Stimulated activated CD4-positive, alpha-beta T cell treated with anti-CD3 and anti-CD28 coated beads, Interleukin-4, amount 100 ng/mL, for 24 hours (primary cell): ENCODE results near the gene AQR.
"Not testable (repeated sequence)": the region's sequence is repeated elsewhere in the genome, so short reads cannot be mapped to it uniquely, and the experiment has no call there.

Source experiments
- DNase-seq: peaks from one replicate; pipeline ENCODE4 v3.0.0-alpha.2; 2020

The AQR gene

DNA sequence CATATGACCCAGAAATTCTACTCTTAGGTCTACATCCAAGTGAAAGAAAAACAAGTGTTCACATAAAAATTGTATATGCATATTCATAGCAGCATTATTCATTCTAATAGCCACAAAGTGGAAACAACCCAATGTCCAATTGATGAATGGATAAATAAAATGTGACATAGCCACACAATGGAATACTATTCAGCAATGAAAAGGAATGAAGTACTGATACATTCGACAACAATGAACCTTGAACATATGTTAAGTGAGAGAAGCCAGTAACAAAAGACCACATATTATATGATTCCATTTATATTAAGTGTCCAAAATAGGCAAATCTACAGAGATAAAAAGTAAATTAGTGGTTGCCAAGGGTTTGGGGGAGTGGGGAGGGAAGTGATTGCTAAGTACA lies 104.0 kb downstream of the AQR start:
- no peak for DNase-seq

DNA sequence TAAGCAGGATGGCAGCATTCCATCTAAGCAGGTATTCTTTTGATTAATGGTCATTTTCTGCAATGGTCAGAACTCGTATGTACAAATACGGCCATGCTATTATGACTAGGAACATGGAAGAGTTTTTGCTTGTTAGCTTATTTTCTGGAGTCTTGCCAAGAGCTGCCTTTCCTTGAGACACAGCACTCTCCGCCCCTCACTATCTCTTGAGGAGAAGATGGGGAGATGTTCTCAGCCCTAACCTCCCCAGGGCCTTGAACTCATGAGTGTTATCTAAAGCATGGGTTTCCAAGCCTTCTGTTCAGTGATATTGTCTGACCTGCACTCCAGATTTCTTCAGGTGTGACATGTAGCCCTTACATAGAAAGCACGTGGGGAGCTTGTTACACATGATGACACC lies 108.3 kb downstream of the AQR start:
- DNase-seq, result no peak

DNA sequence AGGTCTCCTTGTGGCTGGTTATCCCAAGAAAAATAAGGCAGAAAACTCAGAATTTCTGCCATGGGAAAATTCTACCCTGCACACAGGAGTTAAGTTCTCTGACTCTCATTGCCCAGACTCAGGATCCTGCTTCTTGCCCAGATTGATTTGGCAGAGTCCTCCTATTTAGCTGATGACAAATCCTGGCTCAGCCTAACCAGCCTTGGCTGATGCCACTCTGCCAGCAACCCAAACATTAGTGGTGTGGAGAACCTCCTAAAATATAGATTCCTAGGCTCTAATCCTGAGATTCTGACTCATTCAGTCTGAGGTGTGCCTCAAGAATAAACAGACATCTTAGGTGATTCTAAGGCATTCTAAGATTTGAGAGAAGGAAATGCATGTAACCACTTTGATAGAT lies 113.6 kb downstream of the AQR start:
- no peak for DNase-seq

DNA sequence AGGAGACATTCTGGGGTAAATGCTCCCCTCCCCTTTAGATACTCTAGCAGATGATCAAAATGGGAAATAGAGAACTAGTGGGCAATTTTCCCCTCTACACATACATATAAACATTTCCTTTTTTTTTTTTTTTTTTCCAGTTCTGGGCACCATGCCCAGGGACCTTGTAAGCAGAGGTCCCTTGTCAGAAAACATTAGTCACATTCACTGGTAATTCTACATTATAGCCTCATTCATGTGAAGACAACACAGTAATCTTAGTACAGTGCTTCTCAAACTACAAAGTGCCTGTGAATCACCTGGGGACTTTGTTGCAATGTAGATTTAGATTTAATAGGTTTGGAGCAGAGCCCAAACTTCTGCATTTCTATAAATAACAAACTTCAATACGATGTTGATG lies 114.1 kb downstream of the AQR start:
- no peak for DNase-seq

DNA sequence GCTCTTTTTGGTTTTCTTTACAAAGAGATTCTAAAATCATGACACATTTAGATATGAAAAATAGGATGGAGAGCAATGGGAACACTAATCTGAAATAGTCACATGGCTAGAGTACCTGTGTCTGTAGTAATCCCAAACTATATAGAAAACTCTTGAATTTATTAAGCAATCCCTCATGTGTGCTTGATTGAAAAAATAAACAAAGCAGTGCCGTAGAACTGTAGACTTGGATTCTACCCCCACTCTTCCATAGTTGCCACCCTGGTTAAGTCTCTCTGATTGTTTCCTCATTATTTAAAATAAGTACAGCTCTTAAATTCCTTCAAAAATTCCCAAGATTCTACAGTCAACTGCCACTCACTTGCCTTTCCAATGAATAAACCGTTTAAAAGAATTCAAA lies 115.3 kb downstream of the AQR start:
- DNase-seq, result no peak

DNA sequence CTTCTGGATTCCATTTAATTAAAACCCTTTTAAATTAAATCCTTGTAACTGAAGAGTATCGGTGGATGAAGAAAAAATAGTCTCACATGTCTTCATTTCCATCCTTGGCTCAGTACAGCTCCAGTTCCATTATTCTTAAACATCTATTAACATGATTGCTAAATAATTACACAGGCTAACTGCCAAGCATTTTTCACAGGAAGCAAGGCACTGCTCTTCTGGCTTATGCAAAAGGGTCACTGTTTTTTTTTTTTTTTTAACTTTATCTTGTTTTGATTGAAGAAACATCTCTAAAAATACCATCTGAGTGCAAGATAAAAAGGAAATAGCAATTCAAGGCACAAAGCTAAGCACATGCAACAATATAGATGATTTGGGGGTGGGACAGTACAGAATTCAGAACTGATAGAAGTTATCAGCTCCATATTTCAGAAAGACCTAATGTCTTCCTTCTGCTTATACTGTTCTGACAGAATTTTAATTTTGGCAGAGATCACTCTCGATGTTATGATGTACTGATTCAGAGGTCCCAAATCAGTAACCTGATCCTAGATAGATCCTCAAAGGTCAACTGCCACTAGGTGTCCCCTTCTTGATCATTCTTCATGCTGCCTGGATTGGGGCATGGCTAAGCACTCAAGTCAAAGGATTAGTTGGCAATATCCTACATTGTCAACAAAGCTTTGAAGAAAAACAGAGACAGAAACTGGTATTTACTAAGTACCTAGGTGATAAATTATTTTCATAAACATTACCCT lies 116.4 kb downstream of the AQR start:
- DNase-seq, result no peak

DNA sequence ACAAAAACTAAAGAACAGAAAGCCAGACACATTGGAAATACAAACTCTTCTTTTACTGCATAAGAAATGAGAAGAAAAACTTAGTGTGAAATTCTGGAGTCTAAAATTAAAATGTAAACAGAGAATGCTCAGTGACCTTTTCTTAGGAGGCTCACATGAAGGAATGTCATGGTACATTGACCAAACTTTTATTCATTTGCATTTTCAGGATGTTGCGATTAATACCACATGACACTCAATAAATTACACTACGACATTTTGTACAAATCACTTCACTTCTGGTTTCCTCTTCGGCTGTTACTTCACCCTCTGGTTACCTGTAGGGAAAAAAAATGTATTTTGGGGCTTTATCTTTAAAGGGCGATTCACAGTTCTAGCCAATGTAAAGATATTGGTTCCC lies 117.8 kb downstream of the AQR start:
- DNase-seq, result no peak

DNA sequence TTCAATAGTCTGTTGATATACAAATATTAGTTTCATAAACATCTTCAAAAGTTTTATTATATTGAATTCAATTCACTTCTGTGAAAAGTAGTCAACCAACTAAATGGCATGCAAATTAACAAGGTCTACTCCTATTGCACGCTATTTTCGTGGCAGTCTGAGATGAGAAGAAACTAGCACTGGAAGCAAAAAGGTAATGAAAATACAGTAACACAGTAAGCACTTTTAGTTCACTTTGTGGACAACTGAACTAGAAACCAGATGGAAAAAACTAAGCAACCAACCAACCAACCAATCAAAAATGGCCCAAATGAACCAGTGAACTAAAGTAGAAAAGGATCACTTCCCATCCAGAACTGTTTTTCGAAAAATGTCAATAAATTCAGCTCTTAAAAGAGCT lies 118.5 kb downstream of the AQR start:
- DNase-seq, result no peak

DNA sequence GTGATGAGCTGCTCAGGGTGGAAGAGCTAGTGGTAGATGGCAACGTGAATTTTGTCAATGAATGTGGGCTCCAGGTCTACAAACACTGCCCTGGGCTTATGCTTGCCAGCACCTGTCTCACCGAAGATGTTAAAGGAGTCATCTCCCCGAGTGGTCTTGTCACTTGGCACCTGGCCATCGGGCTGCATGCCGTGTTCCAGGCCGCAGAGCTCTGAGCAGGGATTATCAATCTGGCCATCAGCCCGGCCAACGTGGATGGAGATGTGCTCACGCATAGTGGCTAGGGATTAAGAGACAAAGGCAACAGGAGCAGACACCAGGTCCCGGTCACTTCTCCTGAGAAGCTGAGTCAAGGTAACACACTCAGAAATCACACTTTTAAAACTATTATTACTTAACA lies 119.4 kb downstream of the AQR start:
- no peak for DNase-seq

DNA sequence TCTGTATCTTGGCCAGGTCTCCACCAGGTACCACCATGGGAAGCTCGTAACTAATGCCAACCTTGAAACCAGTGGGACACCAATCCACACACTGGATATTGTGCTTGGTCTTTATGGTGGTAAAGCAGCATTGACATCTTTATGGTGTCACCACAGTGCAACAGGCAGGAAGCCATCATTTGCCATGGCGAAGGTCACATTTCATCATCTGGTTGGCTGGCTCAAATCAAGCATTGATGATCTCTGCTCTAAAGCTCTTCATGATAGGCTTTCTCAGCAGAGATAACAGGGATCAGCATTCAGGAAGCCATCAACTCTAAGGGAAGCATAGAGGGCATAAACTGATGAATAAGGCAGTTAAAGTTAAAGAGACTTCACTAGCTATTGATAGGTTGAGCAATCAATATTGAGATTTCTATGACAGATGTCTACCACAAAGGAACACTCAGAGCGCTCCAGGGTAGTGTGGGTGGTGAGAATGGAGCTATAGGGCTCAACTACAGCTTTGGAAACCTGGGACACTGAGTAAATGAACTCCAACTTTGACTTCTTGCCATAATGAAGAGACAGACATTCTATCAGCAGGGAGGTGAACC lies 120.1 kb downstream of the AQR start:
- DNase-seq, result no peak

DNA sequence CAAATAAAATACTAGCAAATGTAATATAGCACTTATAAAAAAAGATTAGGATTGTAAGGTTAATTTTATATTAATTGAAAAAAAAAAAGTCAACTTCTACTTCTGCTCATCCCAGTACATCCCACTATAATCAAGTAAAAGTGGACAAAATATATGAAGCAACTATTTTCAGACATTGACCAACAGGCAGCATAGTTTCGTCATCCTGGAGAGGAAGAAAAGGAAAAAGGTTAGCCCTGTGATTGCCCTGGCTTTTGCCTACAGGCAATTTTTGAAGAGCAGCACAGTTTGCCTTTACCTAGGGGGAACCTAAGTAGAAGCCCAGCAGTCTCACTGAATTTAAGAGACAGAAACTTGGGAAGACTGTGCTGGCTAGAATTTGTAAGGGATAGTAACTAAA lies 121.9 kb downstream of the AQR start:
- no peak for DNase-seq

DNA sequence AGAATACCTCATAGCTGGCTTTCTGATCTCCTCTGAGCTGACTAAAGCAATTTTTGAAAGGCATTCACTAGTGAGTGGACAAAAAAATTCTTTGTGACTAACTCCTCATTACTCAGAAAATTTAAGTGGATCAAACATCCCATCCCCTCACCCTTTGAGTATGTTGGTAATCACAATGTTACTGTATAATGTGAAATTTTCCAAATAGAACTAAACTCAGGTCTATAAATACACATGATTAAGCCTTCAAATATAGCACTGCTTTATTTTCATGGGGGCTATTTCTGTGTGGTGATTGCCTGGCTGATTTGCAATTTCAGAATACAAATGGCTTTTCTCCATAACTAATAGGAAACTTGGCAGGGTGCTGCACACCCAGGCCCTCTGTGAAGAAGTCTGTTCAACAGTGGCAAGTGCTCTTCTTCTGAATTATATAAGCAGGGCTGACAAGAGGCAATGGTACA lies 128.2 kb downstream of the AQR start:
- no peak for DNase-seq

DNA sequence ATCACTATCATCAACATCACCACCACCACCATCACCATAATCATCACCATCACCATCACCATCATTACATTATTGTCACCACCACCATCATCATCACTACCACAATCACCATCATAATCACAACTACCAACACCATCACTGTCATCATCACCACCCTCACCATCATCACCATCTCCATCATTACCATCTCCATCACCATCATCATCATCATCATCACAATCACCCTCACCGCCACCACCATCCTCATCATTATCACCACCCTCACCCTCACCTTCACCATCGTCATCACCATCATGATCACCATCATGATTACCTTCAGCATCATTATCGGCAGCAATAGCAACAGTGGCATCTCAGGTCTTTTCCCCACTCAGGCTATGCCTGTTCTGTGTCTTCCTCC lies 131.3 kb downstream of the AQR start:
- DNase-seq, result no peak

DNA sequence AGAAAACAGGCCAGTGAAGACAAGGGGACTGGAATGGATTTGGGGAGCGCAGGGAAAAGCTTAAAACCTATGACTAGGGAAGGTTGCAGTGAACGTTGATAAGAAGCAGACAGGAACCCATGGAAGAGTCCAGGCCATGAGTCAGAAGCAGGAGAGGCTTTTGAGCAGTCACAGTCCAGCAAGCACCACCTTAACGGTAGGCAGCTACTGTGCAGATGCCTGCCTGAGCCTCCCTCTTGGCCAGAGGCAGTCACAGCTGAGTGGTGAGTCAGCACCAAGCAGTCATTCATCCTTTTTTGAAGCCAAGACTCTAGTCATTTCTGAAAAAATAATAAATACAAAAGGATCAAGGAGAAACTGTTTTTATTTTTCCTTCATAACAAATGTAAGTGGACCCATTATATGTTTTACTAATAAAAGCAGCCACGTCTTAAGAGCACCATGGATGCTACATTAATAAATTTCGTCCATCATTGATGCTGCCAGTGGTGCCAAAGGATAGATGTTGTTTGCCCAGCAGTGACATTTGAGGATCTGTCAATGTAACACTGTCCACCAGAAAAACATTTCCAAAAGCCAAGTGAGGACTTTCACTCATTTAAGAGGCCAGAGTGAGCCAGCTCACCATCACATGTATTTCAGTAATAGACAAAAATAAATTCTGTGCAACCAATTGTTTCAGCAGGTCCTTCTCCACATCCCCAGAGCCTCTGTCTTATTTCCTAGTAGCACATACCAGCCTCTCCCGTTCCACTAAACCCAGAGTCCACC lies 132.1 kb downstream of the AQR start:
- DNase-seq, result no peak

DNA sequence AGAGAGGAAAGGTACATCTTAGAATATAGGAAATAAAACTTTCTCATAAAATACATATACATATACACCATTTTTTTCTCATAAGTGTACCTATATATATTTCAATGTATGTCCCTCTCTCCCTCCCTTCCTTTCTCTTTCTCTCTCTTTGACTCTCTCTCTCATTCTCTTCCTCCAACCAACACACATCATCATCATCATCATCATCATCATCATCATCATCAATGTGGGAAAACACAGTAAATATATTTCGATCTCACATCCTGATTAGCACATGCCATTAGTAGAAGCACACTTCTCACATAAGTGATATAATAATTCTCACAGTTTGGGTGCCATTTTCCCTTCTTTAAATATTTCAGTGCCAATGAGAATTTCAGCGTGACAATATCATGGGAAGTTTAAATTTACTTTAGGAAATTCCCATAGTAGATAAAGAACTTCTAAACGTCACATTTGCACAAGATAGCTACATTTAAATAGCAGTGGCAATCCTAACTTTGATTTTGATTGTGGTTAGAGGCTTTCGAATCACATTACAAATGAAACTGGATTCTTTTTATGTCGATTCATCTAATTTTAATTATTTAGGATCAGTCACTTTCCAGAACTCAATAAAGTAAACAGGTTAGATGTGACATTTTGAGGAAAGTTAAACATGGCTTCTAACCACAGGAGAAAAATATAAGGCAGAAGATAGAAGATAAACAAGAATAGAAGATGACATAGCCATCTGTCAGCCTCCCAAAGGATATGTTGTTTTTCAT lies 141.2 kb downstream of the AQR start:
- DNase-seq, result no peak

DNA sequence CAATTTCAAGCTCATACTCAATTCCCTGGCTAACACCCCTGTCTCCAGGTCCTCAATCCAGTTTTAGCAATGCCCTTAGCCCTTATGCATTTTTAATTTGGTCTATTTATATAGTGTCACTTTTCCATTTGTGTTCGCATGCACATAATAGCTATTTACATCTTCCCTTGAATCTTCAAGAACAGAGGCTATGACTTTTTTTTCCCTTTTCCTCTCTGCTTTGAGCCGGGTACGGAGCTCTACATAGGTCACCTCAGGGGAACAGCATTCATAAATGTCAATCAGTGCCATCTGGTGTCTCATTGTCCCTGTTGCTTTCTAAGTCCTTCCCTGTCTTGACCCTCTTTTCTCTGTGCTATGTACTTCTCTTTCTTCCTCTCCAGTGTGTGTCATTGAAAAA lies 147.7 kb downstream of the AQR start:
- no peak for DNase-seq

DNA sequence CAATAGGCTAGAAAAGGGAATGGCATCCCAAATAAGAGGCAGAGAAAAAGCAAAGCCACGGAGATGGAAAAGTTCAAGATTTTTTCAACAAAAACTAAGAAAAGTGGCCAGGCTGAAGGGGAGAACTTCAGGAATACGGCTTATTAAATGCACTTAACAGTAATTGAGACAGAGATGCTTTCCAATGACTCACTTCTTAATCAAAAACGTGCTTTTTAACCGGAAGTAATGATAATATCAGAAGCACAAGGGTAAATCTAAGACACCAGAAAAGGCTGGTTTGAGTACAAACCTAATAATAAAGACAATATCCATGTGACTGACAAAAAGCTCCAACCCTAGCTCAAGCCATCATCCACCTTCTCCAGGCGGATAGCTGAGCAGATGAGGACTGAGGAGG lies 149.4 kb downstream of the AQR start:
- no peak for DNase-seq

DNA sequence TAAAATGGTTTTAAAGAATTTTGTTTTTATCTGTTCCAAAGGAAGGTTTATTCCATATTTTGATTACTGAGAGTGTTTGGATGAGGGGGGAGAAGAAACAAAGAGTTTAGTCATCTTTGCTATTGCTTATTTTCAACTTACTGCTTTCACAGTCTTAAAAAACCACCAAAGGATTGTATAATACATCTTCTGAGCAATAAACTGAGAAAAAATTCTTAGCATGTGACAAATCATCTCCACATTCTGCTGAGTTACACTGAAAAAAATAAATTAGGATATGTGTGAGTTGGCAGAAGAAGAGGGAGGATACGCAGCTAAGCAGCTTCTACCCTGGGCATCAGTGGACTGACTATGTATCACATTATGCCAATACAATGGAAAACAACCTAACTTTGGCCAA lies 151.0 kb downstream of the AQR start:
- no peak for DNase-seq

DNA sequence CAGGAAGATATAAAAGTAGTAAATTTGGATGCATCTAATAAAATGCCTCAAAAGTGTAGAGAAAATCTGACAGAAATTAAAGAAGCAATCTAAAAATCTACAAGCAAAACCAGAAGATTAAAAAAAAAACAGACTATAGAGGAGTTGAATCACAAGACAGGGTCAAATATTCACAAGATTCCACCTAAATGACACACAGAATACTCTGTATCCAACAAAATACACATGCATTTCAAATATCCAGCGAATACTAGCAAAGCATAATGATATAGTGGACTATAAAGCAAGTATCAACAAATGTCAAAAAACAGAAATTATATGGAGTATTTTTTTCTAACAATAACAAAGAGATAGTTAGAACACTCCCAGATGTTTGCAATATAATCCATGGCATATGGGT lies 153.7 kb downstream of the AQR start:
- DNase-seq, result no peak

DNA sequence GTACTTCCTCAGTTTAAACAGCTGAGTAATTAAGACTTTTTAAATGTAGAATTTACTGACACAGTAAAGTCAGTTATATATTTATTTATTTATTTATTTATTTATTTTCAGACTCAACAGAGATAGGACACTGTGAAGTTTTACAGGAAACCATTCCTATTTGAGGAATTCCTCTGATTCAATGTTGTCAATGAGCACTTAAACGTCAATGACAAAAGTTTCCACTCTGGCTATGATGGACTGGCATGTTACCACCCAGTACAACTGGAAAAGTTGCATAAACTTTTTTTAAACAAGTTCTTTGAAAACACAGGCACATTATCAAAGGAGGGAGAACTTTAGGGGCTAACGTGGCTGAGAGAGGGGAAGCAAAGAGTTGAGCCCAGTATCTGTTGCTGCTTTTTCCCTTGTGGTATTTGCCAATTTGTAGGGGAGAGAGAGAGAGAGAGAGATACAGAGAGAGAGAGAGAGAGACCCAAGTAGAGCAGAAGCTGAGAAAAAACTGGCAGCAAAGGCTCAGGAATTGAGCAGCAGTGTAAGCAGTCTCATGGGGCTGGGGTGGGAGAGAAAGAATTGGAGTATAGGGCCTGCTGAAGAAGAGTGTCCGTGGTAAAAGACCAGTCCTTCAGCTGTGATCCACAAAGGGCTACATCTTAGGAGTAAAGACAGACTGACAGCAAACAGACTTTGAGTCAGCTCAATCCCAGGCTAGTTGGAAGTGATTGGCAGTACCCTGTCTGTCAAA lies 155.9 kb downstream of the AQR start:
- no peak for DNase-seq

DNA sequence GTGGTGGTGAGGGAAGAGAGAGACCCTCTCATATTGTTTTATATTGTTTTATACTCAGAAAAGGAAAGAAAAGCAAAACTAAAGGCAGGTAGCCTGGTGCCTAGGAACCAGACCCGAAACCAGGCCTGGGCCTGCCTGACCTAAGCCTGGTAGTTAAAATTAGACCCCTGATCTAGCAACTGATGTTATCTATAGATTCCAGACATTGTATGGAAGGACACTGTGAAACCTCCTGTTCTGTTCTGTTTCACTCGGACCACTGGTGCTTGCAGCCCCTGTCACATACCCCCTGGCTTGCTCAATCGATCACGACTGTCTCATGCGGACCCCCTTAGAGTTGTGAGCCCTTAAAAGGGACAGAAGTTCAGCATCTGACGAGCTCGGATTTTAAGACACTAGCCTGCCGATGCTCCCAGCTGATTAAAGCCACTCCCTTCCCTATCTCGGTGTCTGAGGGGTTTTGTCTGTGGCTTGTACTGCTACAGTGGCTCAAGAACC lies 156.6 kb downstream of the AQR start:
- DNase-seq, result not testable (repeated sequence)

DNA sequence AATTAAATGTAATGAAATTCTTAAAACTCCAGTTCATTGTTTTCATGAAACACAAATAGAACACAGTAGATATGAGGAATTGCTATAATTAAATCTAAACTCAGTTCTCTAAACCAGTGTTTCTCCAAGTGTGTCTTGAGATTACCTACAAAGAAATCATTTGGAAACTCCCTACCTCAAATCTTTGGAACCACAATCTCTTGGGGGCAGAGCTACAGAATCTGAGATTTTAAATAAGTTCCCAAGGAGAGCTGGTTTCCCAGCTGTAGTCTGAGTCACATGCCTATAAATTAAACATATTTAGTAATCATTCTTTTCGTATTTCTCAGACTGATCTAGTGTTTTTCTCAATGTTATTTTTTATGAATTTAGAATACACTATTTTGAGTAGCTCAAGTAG lies 157.2 kb downstream of the AQR start:
- DNase-seq, result no peak
